ENCODE results near the gene CSK.
A peak's percentile ranks its signal among the peaks of the same experiment; 100 is the strongest.

Gene CSK

GRCh38 chr15:74828835-74829234 is 47.0 kb downstream of the CSK start:
- DNase-seq = no peak

GRCh38 chr15:74829486-74829885 is 47.6 kb downstream of the CSK start:
- DNase-seq = no peak

GRCh38 chr15:74829991-74830390 is 48.1 kb downstream of the CSK start:
- DNase-seq = no peak

GRCh38 chr15:74830868-74831267 is 49.0 kb downstream of the CSK start:
- DNase-seq = no peak

- DNase-seq = no peak
These were observed 50.1 kb downstream of the CSK start for GRCh38 chr15:74831813-74832495.

- DNase-seq = no peak
These were observed 50.9 kb downstream of the CSK start for GRCh38 chr15:74832826-74833225.

- DNase-seq = no peak
These were observed 51.7 kb downstream of the CSK start for GRCh38 chr15:74833376-74834107.

- peak; percentile 80 for DNase-seq
These were observed 53.5 kb downstream of the CSK start for GRCh38 chr15:74835312-74835823.

GRCh38 chr15:74836846-74837245 is 55.0 kb downstream of the CSK start:
- DNase-seq = no peak

GRCh38 chr15:74837482-74838136 is 55.7 kb downstream of the CSK start:
- DNase-seq = no peak

GRCh38 chr15:74838137-74838516 is 56.2 kb downstream of the CSK start:
- no peak for DNase-seq

GRCh38 chr15:74838746-74839525 is 57.1 kb downstream of the CSK start:
- DNase-seq = no peak

GRCh38 chr15:74839526-74840395 is 57.9 kb downstream of the CSK start:
- no peak for DNase-seq

- no peak for DNase-seq
These were observed 59.2 kb downstream of the CSK start for GRCh38 chr15:74840851-74841775.

GRCh38 chr15:74841891-74842373 is 60.1 kb downstream of the CSK start:
- DNase-seq = no peak

GRCh38 chr15:74842581-74843444 is 60.9 kb downstream of the CSK start, which contains the start of gene ULK3:
ULK3 (minus strand) TSS chr15:74843156; CDS start chr15:74843105, 51 bp downstream.
- peak; percentile 94 for DNase-seq

GRCh38 chr15:74843445-74843828 is 61.6 kb downstream of the CSK start:
- no peak for DNase-seq

- DNase-seq = no peak
These were observed 62.0 kb downstream of the CSK start for GRCh38 chr15:74843891-74844299.
